A549 (cell line): ENCODE data around the gene SMAD3. TPM values are rescaled to one million over a fixed set of nuclear protein-coding genes. Genes with fewer than 3 reads are reported as not detected.
A peak's percentile ranks its signal among the peaks of the same experiment; 100 is the strongest.

Source experiments
- ATAC-seq, 2 experiments: fragments of 200-7000 bp in 1 of 2; fragments of >200 bp in 1 of 2; cut with Nextera tagmentation in 1 of 2; cut with Tn5 transposase in 1 of 2; 3 replicates each; pipeline versions ENCODE4 v1.8.0 to v1.9.1; 2018 to 2020; ENCODE audit warnings: mild to moderate bottlenecking in 1 of 2, moderate library complexity in 1 of 2
- CTCF ChIA-PET: fragments of 300-600 bp; sonication (Branson Sonifier 250); formaldehyde crosslinking; extraction: SDS; loops from one replicate; lab custom pipeline; 2021; ENCODE audit warnings: antibody characterized with exemption, inconsistent platforms; lab: Yijun Ruan, JAX
- POLR2A ChIA-PET: fragments of 350-600 bp; formaldehyde crosslinking; extraction: SDS; loops from one replicate; lab custom pipeline; 2021; ENCODE audit warnings: antibody characterized with exemption, inconsistent platforms; lab: Yijun Ruan, JAX
- DNase-seq, 2 experiments: peaks; one replicate each; pipeline versions ENCODE4 v3.0.0 to v3.0.0-alpha.2; 2011 to 2016; ENCODE audit warnings: low read depth in 1 of 2, low spot score in 1 of 2
- FAIRE-seq: peaks from 2 replicates; lab custom pipeline; 2011; peaks lifted over from hg19 to GRCh38; lab: Jason Lieb, UNC
- H3K27ac ChIP-seq, 2 experiments: fragments of >200 bp; sonication (Bioruptor Twin); formaldehyde crosslinking; 3 replicates each; pipeline ENCODE4 v1.5.1; 2016 to 2017
- H3K4me1 ChIP-seq: fragments of >200 bp; sonication (Bioruptor Twin); formaldehyde crosslinking; 3 replicates; pipeline ENCODE4 v1.6.1; 2016
- H3K4me2 ChIP-seq: fragments of >200 bp; sonication (Bioruptor Twin); formaldehyde crosslinking; 3 replicates; pipeline ENCODE4 v1.6.1; 2016
- H3K4me3 ChIP-seq: fragments of >200 bp; sonication (Bioruptor Twin); formaldehyde crosslinking; 3 replicates; pipeline ENCODE4 v1.5.1; 2016
- H3K9me3 ChIP-seq: fragments of >200 bp; sonication (Bioruptor Twin); formaldehyde crosslinking; 3 replicates; pipeline ENCODE4 v1.6.1; 2016
- CEBPB ChIP-seq, 2 experiments: fragments of >200 bp in 1 of 2; sonication (Bioruptor Twin) in 1 of 2; formaldehyde crosslinking in 1 of 2; IDR thresholded peaks; 2 replicates each; pipeline ENCODE4 v1.6.1; 2012 to 2016
- CHD2 ChIP-seq: fragments of 150-350 bp; IDR thresholded peaks from 2 replicates; pipeline ENCODE4 v1.6.1; 2014; ENCODE audit warnings: low read length; ENCODE audit not compliant: partially characterized antibody
- CHD4 ChIP-seq: fragments of 200-600 bp; sonication (generic); IDR thresholded peaks from 2 replicates; pipeline ENCODE4 v1.6.1; 2016; ENCODE audit warnings: antibody characterized with exemption, mild to moderate bottlenecking, borderline replicate concordance
- EHF ChIP-seq: fragments of 250-450 bp; sonication (Bioruptor Pico); IDR thresholded peaks from 2 replicates; pipeline ENCODE4 v1.5.0; 2020; ENCODE audit warnings: mild to moderate bottlenecking
- EHMT2 ChIP-seq: fragments of 200-600 bp; sonication (generic); IDR thresholded peaks from 2 replicates; pipeline ENCODE4 v1.6.1; 2016; ENCODE audit warnings: antibody characterized with exemption, low read depth, mild to moderate bottlenecking, moderate library complexity
- EP300 ChIP-seq, 2 experiments: fragments of >200 bp; sonication (Bioruptor Twin); formaldehyde crosslinking; IDR thresholded peaks; 2 replicates in 1 of 2; 3 replicates in 1 of 2; pipeline ENCODE4 v1.6.1; 2016 to 2017
- FOXS1 ChIP-seq: fragments of 250-450 bp; sonication (Bioruptor Pico); IDR thresholded peaks from 2 replicates; pipeline ENCODE4 v1.5.0; 2020; ENCODE audit warnings: mild to moderate bottlenecking, moderate library complexity
- HDAC2 ChIP-seq: fragments of 200-600 bp; sonication (generic); IDR thresholded peaks from 2 replicates; pipeline ENCODE4 v1.6.1; 2016
- HEYL ChIP-seq: fragments of 250-450 bp; sonication (Bioruptor Pico); IDR thresholded peaks from 2 replicates; pipeline ENCODE4 v1.8.0; 2021; ENCODE audit warnings: mild to moderate bottlenecking, moderate library complexity
- NFE2L2 ChIP-seq: fragments of 150-350 bp; conservative IDR thresholded peaks from 2 replicates; pipeline ENCODE4 v1.6.1; 2014; ENCODE audit warnings: low read length
- PHF8 ChIP-seq: fragments of 200-600 bp; sonication (generic); IDR thresholded peaks from 2 replicates; pipeline ENCODE4 v1.6.1; 2016; ENCODE audit warnings: low read depth, mild to moderate bottlenecking, antibody characterized with exemption, moderate library complexity, borderline replicate concordance
- POLR2AphosphoS2 ChIP-seq: conservative IDR thresholded peaks from 2 replicates; pipeline ENCODE4 v1.6.1; 2012; ENCODE audit warnings: low read length, improper control_type of control experiment, inconsistent platforms
- RCOR1 ChIP-seq: fragments of 150-350 bp; IDR thresholded peaks from 2 replicates; pipeline ENCODE4 v1.6.1; 2014; ENCODE audit warnings: antibody characterized with exemption, low read length, low read depth
- SREBF2 ChIP-seq: fragments of 450-650 bp; IDR thresholded peaks from 2 replicates; pipeline ENCODE4 v1.6.1; 2014; ENCODE audit warnings: mild to moderate bottlenecking, moderate library complexity
- TFCP2L1 ChIP-seq: fragments of 250-450 bp; sonication (Bioruptor Pico); IDR thresholded peaks from 2 replicates; pipeline ENCODE4 v1.5.0; 2021; ENCODE audit warnings: mild to moderate bottlenecking
- ZSCAN20 ChIP-seq: fragments of 250-450 bp; sonication (Bioruptor Pico); IDR thresholded peaks from 2 replicates; pipeline ENCODE4 v1.8.0; 2022; ENCODE audit warnings: mild to moderate bottlenecking, moderate library complexity
- WGBS: methylation state at CpG from one replicate; pipeline ENCODE4 v1.1.6; 2017; ENCODE audit errors: missing lambda C conversion rate; 5-methylcytosine and 5-hydroxymethylcytosine counted together
- polyA plus RNA-seq, 4 experiments: library from polyadenylated mRNA; depleted of rRNA in 3 of 4; stranded (reverse); fragments of >200 nt; fragmentation: RNase III in 1 of 4; extraction: RNeasy Plus Mini Kit Qiagen cat#74134 plus additional on column Dnase treatment in 1 of 4; gene quantifications; 2 replicates in 3 of 4; 3 replicates in 1 of 4; pipeline ENCODE4 v1.2.3, GENCODE V29; 2011 to 2017
- TF ChIP-seq, protein P1 (sequence below): IDR thresholded peaks from 2 replicates; pipeline ENCODE4 v1.6.1; 2012; ENCODE audit warnings: low read depth, borderline replicate concordance
- TF ChIP-seq, protein P2 (sequence below): IDR thresholded peaks from 2 replicates; pipeline ENCODE4 v1.6.1; 2012
- TF ChIP-seq, protein P3 (sequence below): fragments of 200-600 bp; sonication (generic); IDR thresholded peaks from 2 replicates; pipeline ENCODE4 v1.6.1; 2016; ENCODE audit warnings: antibody characterized with exemption, mild to moderate bottlenecking, moderate library complexity
- TF ChIP-seq, protein P4 (sequence below): fragments of >200 bp; sonication (Bioruptor Twin); formaldehyde crosslinking; IDR thresholded peaks from 3 replicates; pipeline ENCODE4 v1.5.1; 2016
- TF ChIP-seq, protein P5 (sequence below): fragments of >200 bp; sonication (Bioruptor Twin); formaldehyde crosslinking; IDR thresholded peaks from 2 replicates; pipeline ENCODE4 v1.6.1; 2016
- TF ChIP-seq, protein P6 (sequence below): fragments of 250-450 bp; sonication (Bioruptor Pico); IDR thresholded peaks from 2 replicates; pipeline ENCODE4 v1.5.0; 2021; ENCODE audit warnings: mild to moderate bottlenecking, moderate library complexity, borderline replicate concordance
- TF ChIP-seq, protein P7 (sequence below): fragments of >200 bp; sonication (Bioruptor Twin); formaldehyde crosslinking; IDR thresholded peaks from 3 replicates; pipeline ENCODE4 v1.6.1; 2016

SMAD3 gene
- polyA plus RNA-seq, 2 of the 4 experiments (the other 2 are of a cell fraction), result 74.6 to 77.2 TPM

DNA sequence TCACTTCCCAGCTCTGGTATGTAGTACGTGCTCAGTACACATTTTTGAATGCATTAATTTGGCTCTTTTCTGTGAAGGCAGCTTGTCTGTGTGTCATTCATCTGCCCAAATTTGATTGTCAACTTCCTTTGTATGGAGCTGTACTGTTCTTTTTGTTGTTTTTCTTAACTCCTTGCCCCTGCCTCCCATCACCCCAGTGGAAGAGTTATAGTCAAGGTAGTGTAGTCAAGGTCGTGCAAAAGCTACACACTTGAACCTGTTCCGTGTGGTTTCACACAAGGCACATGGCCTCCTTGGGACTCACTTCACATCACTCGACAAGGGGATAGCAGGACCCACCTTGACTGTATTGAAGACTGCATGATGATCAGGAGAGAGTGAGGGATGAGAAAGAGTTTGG is 37.6 kb downstream of the SMAD3 start (continued):
- no peak for TF ChIP-seq ZSCAN20 (CRISPR knock-in tag)
- TF ChIP-seq, protein P1, sequence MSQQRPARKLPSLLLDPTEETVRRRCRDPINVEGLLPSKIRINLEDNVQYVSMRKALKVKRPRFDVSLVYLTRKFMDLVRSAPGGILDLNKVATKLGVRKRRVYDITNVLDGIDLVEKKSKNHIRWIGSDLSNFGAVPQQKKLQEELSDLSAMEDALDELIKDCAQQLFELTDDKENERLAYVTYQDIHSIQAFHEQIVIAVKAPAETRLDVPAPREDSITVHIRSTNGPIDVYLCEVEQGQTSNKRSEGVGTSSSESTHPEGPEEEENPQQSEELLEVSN, result no peak

DNA sequence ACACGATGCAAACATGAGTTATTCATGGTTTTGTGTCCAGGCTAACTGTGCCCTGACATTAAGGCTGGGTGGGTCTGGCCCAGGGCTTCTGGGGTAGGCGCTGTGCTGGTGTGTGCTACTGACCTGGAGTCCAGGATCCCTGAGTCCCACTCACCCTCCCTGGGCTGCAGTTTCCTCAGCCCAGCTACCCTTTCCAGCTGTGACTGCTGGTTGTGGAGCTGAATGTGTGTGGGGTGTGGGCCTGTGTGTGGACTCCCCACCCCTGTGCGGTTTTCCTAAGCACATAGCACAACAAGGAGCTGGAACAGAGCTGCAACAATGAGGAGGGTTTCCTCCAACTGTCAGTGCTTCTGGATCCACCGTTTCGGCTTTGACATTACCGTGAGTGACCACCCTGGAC is 38.0 kb downstream of the SMAD3 start:
- H3K9me3 ChIP-seq, result no peaks in the 10 kb centered on the region
- no peak for FAIRE-seq
- peak overlapping the region; percentile 92 to 93 for H3K27ac ChIP-seq
- H3K4me3 ChIP-seq, result no peak overlapping the region
- peak overlapping the region; percentile 1; the same call in 1 of the 3 replicates for H3K4me2 ChIP-seq
- ChIA-PET POLR2A (no interaction called here), CTCF (interaction anchor here (0.6 to 11.7 kb wide), 8 partner anchors 11 to 200 kb away, joined by 3 to 142 read pairs (median 6); no protein-coding TSS in a partner anchor)
- 85% methylated on average over 6 of the region's 6 CpGs for WGBS
- H3K4me1 ChIP-seq, result peaks cover 97% of the 10 kb centered on the region
- no peak for DNase-seq
- no peak for ATAC-seq
- TF ChIP-seq, protein P2, sequence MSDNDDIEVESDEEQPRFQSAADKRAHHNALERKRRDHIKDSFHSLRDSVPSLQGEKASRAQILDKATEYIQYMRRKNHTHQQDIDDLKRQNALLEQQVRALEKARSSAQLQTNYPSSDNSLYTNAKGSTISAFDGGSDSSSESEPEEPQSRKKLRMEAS, result 0 out of 2 replicates have a peak, but pooled peaks have one; percentile 0
- TF ChIP-seq CHD2 (no peak), NFE2L2 (no peak)

DNA sequence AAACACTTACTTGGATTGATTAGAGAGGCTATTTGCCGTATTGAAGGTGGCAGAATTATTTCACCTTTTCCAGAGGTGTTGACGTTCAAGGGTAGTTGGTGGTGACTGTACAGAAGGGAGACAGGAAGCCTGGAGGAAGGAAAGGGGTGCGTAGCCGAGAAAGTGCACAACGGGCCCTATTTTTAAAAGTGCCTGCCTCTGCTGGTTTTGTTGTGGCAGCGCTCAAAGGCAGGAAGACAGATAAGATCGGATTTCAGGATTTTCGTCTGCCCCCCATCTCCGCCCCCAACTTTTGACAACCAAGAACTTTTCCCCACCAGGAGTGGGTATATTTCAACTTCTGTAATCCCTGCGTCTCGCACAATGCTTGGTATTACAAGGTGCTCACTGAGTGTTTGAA is 38.5 kb downstream of the SMAD3 start:
- no peaks in the 10 kb centered on the region for H3K9me3 ChIP-seq
- TF ChIP-seq, protein P3, sequence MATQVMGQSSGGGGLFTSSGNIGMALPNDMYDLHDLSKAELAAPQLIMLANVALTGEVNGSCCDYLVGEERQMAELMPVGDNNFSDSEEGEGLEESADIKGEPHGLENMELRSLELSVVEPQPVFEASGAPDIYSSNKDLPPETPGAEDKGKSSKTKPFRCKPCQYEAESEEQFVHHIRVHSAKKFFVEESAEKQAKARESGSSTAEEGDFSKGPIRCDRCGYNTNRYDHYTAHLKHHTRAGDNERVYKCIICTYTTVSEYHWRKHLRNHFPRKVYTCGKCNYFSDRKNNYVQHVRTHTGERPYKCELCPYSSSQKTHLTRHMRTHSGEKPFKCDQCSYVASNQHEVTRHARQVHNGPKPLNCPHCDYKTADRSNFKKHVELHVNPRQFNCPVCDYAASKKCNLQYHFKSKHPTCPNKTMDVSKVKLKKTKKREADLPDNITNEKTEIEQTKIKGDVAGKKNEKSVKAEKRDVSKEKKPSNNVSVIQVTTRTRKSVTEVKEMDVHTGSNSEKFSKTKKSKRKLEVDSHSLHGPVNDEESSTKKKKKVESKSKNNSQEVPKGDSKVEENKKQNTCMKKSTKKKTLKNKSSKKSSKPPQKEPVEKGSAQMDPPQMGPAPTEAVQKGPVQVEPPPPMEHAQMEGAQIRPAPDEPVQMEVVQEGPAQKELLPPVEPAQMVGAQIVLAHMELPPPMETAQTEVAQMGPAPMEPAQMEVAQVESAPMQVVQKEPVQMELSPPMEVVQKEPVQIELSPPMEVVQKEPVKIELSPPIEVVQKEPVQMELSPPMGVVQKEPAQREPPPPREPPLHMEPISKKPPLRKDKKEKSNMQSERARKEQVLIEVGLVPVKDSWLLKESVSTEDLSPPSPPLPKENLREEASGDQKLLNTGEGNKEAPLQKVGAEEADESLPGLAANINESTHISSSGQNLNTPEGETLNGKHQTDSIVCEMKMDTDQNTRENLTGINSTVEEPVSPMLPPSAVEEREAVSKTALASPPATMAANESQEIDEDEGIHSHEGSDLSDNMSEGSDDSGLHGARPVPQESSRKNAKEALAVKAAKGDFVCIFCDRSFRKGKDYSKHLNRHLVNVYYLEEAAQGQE, result no peak
- no peak for TF ChIP-seq EP300 (IDR thresholded peaks at IDR 0.05)
- no peak for TF ChIP-seq EHF (CRISPR knock-in tag)
- TF ChIP-seq, protein P4, sequence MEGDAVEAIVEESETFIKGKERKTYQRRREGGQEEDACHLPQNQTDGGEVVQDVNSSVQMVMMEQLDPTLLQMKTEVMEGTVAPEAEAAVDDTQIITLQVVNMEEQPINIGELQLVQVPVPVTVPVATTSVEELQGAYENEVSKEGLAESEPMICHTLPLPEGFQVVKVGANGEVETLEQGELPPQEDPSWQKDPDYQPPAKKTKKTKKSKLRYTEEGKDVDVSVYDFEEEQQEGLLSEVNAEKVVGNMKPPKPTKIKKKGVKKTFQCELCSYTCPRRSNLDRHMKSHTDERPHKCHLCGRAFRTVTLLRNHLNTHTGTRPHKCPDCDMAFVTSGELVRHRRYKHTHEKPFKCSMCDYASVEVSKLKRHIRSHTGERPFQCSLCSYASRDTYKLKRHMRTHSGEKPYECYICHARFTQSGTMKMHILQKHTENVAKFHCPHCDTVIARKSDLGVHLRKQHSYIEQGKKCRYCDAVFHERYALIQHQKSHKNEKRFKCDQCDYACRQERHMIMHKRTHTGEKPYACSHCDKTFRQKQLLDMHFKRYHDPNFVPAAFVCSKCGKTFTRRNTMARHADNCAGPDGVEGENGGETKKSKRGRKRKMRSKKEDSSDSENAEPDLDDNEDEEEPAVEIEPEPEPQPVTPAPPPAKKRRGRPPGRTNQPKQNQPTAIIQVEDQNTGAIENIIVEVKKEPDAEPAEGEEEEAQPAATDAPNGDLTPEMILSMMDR, result no peak
- TF ChIP-seq HEYL (CRISPR knock-in tag), result no peak
- no peak for TF ChIP-seq CHD4
- no peak for TF ChIP-seq SREBF2
- TF ChIP-seq RCOR1, result no peak
- TF ChIP-seq HDAC2, result no peak
- TF ChIP-seq CEBPB (IDR thresholded peaks at IDR 0.05), result no peak
- TF ChIP-seq, protein P5, sequence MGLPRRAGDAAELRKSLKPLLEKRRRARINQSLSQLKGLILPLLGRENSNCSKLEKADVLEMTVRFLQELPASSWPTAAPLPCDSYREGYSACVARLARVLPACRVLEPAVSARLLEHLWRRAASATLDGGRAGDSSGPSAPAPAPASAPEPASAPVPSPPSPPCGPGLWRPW, result no peak
- no peak for TF ChIP-seq FOXS1 (CRISPR knock-in tag)
- no peak for TF ChIP-seq POLR2AphosphoS2
- TF ChIP-seq PHF8, result no peak
- TF ChIP-seq TFCP2L1 (CRISPR knock-in tag), result no peak
- TF ChIP-seq, protein P6, sequence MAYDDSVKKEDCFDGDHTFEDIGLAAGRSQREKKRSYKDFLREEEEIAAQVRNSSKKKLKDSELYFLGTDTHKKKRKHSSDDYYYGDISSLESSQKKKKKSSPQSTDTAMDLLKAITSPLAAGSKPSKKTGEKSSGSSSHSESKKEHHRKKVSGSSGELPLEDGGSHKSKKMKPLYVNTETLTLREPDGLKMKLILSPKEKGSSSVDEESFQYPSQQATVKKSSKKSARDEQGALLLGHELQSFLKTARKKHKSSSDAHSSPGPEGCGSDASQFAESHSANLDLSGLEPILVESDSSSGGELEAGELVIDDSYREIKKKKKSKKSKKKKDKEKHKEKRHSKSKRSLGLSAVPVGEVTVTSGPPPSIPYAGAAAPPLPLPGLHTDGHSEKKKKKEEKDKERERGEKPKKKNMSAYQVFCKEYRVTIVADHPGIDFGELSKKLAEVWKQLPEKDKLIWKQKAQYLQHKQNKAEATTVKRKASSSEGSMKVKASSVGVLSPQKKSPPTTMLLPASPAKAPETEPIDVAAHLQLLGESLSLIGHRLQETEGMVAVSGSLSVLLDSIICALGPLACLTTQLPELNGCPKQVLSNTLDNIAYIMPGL (CRISPR knock-in tag), result no peak
- TF ChIP-seq, protein P7, sequence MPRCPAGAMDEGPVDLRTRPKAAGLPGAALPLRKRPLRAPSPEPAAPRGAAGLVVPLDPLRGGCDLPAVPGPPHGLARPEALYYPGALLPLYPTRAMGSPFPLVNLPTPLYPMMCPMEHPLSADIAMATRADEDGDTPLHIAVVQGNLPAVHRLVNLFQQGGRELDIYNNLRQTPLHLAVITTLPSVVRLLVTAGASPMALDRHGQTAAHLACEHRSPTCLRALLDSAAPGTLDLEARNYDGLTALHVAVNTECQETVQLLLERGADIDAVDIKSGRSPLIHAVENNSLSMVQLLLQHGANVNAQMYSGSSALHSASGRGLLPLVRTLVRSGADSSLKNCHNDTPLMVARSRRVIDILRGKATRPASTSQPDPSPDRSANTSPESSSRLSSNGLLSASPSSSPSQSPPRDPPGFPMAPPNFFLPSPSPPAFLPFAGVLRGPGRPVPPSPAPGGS, result no peak
- TF ChIP-seq EHMT2, result no peak
- 80% methylated on average over 11 of the region's 11 CpGs for WGBS
- H3K4me3 ChIP-seq, result no peak overlapping the region
- ChIA-PET POLR2A (no interaction called here), CTCF (interaction anchor here (0.6 to 11.7 kb wide), 8 partner anchors 11 to 201 kb away, joined by 3 to 142 read pairs (median 6); no protein-coding TSS in a partner anchor)
- H3K27ac ChIP-seq, result peak overlapping the region; percentile 92 to 93
- no peak for DNase-seq
- peak overlapping the region; percentile 70; the same call in 1 of the 3 replicates for H3K4me2 ChIP-seq
- no peak for ATAC-seq
- no peak for FAIRE-seq
- H3K4me1 ChIP-seq, result peaks cover 97% of the 10 kb centered on the region
